Mesodermal cell (in vitro differentiated cells): ENCODE data around the gene INPP4B.
"Not testable (repeated sequence)": the region's sequence is repeated elsewhere in the genome, so short reads cannot be mapped to it uniquely, and the experiment has no call there.

Experiments used
- H3K27ac ChIP-seq: 2 replicates; pipeline ENCODE4 v1.7.0; 2013; ENCODE audit warnings: mild to moderate bottlenecking, low read depth, low read length, moderate library complexity; ENCODE audit not compliant: severe bottlenecking
- H3K36me3 ChIP-seq: 2 replicates; pipeline ENCODE4 v1.7.1; 2013; ENCODE audit warnings: mild to moderate bottlenecking, low read length, moderate library complexity; ENCODE audit not compliant: control insufficient read depth, insufficient read depth
- H3K4me1 ChIP-seq: one replicate; pipeline ENCODE4 v1.7.1; 2013; ENCODE audit warnings: mild to moderate bottlenecking, low read length; ENCODE audit not compliant: insufficient read depth, control insufficient read depth, poor library complexity, severe bottlenecking
- H3K4me3 ChIP-seq: 2 replicates; pipeline ENCODE4 v1.7.0; 2013; ENCODE audit warnings: low read length, control low read depth, mild to moderate bottlenecking; ENCODE audit not compliant: insufficient read depth, poor library complexity, severe bottlenecking; ENCODE audit errors: extremely low read depth
- H3K9me3 ChIP-seq: 2 replicates; pipeline ENCODE4 v1.7.1; 2013; ENCODE audit warnings: mild to moderate bottlenecking, low read length, moderate library complexity; ENCODE audit not compliant: control insufficient read depth
- WGBS, 2 experiments: methylation state at CpG; one replicate each; pipeline ENCODE4 v1.1.5; 2013; ENCODE audit warnings: missing lambda C conversion rate in 2 of 2; ENCODE audit not compliant: insufficient coverage in 2 of 2; 5-methylcytosine and 5-hydroxymethylcytosine counted together

Gene INPP4B

DNA sequence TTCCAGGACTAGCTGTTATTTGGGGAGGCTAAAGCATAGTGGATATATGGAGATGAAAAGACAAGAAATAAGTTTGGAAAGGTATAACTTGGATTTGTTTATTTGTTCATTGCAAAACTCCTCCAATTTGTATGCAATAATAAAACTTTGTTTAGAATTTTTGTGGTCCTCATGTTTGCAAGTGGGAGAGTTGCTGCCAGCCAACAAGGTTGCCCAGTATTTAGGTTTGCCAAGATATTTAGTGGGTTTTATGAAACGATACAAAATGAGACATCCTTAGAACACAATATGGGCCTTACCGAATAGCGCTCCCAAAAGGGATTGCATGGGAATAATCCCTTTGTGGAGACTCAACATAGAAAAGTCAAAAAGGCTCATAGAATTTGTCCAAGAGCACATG is 162.1 kb downstream of the INPP4B start:
- WGBS, 2 experiments = 92 to 100% methylated on average over 2 of the region's 3 CpGs
- Histone ChIP-seq H3K4me3 (no peak overlapping the region), H3K4me1 (no peaks in the 10 kb centered on the region), H3K27ac (no peak overlapping the region), H3K9me3 (no peaks in the 10 kb centered on the region), H3K36me3 (no peaks in the 10 kb centered on the region)

DNA sequence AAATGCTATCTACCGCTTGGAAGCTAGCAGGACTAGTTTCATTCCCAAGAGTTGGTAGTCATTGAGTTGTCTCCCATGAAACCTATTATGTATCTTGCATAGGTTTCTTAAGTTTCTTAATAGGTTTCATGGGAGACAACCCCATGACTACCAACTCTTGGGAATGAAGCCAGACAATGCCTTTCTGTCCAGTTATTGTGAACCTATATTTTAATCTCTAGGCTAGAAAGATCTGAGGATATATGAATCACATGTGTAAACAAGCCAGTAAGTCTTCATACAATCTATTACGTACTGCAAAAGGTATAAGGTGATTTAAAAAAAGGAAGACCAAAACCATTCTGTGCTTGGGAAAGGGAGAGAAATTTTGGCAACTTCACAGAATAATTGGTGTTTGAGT is 162.6 kb downstream of the INPP4B start:
- WGBS, 2 experiments = 100% methylated on average over 1 of the region's 2 CpGs; no CpG with 5 or more reads in 1 of the 2 experiments
- no peaks in the 10 kb centered on the region for H3K9me3 ChIP-seq
- no peak overlapping the region for H3K4me3 ChIP-seq
- H3K27ac ChIP-seq = no peak overlapping the region
- no peaks in the 10 kb centered on the region for H3K4me1 ChIP-seq
- H3K36me3 ChIP-seq = no peaks in the 10 kb centered on the region

- Histone ChIP-seq H3K36me3 (no peaks in the 10 kb centered on the region), H3K4me3 (no peak overlapping the region), H3K27ac (no peak overlapping the region), H3K9me3 (no peaks in the 10 kb centered on the region), H3K4me1 (no peaks in the 10 kb centered on the region)
- no CpG with 5 or more reads among the region's 2 CpGs for WGBS, 2 experiments
Observed at GRCh38 chr4:142671516-142671915, 174.6 kb downstream of the INPP4B start.

DNA sequence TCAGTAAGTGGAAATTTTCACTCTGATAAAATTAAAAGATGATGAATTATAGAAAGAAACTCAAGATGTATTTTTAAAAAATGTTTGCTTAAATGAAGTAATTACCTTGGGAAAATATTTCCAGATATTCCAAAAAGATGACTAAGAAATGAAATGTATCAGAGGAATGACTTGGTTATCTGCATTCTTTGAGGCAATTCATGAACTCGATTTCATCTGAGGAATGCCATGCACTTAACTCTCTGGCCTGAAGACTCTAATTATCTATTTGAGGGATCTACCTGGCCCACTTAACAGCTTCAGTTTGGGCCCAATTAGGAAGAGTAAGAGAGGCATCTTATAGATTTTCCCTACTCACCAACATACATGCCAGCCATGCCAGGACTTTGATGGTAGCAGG is 182.3 kb downstream of the INPP4B start:
- no peak overlapping the region for H3K27ac ChIP-seq
- H3K9me3 ChIP-seq = peaks cover 16% of the 10 kb centered on the region
- no peak overlapping the region for H3K4me3 ChIP-seq
- 100% methylated on average over 1 of the region's 1 CpG; no CpG with 5 or more reads in 1 of the 2 experiments for WGBS, 2 experiments
- H3K4me1 ChIP-seq = no peaks in the 10 kb centered on the region
- no peaks in the 10 kb centered on the region for H3K36me3 ChIP-seq

GRCh38 chr4:142660728-142661127 is 185.4 kb downstream of the INPP4B start:
- no peaks in the 10 kb centered on the region for H3K4me1 ChIP-seq
- H3K36me3 ChIP-seq = no peaks in the 10 kb centered on the region
- peaks cover 45% of the 10 kb centered on the region for H3K9me3 ChIP-seq
- no peak overlapping the region for H3K4me3 ChIP-seq
- WGBS, 2 experiments = 81 to 86% methylated on average over 5 of the region's 8 CpGs
- no peak overlapping the region for H3K27ac ChIP-seq

- H3K36me3 ChIP-seq = no peaks in the 10 kb centered on the region
Observed at GRCh38 chr4:142656178-142656577, 189.9 kb downstream of the INPP4B start.

DNA sequence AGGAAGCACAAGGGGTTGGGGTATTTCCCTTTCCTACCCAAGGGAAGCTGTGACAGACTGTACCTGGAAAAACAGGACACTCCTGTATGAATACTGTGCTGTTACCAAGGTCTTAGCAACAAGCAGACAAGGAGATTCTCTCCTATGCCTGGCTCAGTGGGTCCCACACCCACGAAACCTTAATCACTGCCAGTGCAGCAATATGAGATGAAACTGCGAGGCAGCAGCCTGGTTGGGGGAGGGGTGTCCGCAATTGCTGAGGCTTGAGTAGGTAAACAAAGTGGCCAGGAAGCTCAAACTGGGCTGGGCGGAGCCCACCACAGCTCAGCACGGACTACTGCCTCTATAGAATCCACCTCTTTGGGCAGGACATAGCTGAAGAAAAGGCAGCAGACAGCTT is 197.7 kb downstream of the INPP4B start:
- H3K9me3 ChIP-seq = no peaks in the 10 kb centered on the region
- H3K36me3 ChIP-seq = no peaks in the 10 kb centered on the region
- 86 to 95% methylated on average over 3 to 4 of the region's 5 CpGs for WGBS, 2 experiments
- no peak overlapping the region for H3K4me3 ChIP-seq
- H3K27ac ChIP-seq = no peak overlapping the region
- H3K4me1 ChIP-seq = no peaks in the 10 kb centered on the region

More at GRCh38 chr4:142656178-142656577, 189.9 kb downstream of the INPP4B start:
- 86 to 93% methylated on average over 4 to 5 of the region's 5 CpGs for WGBS, 2 experiments
- H3K9me3 ChIP-seq = peaks cover 49% of the 10 kb centered on the region
- no peaks in the 10 kb centered on the region for H3K4me1 ChIP-seq
- no peak overlapping the region for H3K27ac ChIP-seq
- no peak overlapping the region for H3K4me3 ChIP-seq

DNA sequence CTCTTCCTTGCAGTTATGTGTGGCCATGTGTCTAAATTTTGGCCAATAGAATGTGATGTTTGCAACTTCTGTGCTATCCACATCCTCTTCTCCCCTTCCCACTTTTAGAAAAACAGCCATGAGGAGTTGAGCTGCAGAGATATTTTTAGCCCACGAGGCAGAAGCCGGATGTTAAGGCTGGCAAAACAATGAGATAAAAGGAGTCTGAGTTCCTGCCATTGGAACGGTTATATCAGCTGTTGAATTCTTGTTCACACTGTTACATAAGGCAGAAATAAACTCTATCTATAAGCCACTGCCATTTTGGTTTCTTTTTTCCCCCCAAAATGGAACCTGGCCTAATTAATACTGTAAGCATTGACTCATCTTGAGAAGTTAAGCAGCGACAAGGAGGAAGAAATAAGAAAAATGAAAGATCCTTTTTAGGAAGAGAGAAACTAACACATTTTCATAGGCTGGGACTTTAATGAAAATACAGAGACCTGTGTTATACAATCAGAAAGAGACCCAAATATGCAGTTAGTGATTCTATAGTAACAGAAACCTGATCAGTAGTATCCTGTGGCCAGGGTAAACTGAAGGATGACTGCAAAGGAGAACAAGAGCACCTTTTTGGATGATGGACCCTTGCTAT is 200.5 kb downstream of the INPP4B start:
- Histone ChIP-seq H3K27ac (peak overlapping the region; percentile 37), H3K9me3 (no peaks in the 10 kb centered on the region), H3K36me3 (no peaks in the 10 kb centered on the region), H3K4me1 (no peaks in the 10 kb centered on the region), H3K4me3 (no peak overlapping the region)
- 60 to 68% methylated on average over 1 to 2 of the region's 4 CpGs for WGBS, 2 experiments

- WGBS, 2 experiments = no CpG with 5 or more reads among the region's 1 CpG
- H3K9me3 ChIP-seq, H3K27ac ChIP-seq, H3K4me1 ChIP-seq, H3K4me3 ChIP-seq, H3K36me3 ChIP-seq: not testable (repeated sequence)
Observed at GRCh38 chr4:142644628-142645027, 201.5 kb downstream of the INPP4B start.

GRCh38 chr4:142637614-142638013 is 208.5 kb downstream of the INPP4B start:
- H3K9me3 ChIP-seq = no peaks in the 10 kb centered on the region
- H3K36me3 ChIP-seq = no peaks in the 10 kb centered on the region
- H3K4me3 ChIP-seq = no peak overlapping the region
- no CpG with 5 or more reads among the region's 2 CpGs for WGBS, 2 experiments
- no peaks in the 10 kb centered on the region for H3K4me1 ChIP-seq
- H3K27ac ChIP-seq = no peak overlapping the region

DNA sequence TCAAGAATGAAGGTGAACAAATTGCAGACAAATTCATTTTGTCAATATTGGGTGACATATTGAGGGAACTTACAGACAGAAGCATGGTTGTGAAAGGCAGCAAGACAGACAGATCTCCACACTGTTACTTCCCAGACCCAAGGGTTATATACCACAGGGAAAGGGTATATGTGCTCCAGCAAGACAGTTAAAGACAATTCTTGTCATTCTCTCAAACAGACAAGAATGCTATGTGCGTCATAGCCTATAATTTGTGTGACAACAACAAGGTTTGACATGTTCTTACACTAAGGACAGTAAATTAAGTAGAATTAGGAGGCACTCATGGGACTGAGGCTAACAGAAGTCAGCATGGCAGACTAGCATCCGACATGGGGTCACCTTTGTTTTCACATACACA is 214.3 kb downstream of the INPP4B start:
- WGBS, 2 experiments = 75 to 80% methylated on average over 1 to 2 of the region's 2 CpGs
- H3K4me3 ChIP-seq = no peak overlapping the region
- H3K9me3 ChIP-seq = no peaks in the 10 kb centered on the region
- no peak overlapping the region for H3K27ac ChIP-seq
- H3K36me3 ChIP-seq = no peaks in the 10 kb centered on the region
- no peaks in the 10 kb centered on the region for H3K4me1 ChIP-seq
